ENCODE results near the gene ZNF865.

ZNF865 gene

DNA sequence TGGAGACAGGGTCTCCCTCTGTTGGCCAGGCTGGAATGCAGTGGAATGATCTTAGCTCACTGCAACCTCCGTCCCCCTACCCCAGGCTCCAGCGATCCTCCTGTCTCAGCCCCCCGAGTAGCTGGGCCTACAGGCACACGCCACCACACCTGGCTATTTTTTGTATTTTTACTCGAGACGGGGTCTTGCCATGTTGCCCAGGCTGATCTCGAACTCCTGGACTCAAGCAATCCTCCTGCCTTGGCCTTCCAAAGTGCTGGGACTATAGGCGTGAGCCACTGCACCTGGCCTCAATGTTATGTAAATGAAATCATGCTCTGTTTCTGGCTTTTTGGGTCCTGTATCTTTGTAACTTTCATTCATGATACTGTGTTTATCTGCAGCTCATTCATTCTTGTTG, 16.7 kb upstream of the ZNF865 start:
- no peak for DNase-seq

DNA sequence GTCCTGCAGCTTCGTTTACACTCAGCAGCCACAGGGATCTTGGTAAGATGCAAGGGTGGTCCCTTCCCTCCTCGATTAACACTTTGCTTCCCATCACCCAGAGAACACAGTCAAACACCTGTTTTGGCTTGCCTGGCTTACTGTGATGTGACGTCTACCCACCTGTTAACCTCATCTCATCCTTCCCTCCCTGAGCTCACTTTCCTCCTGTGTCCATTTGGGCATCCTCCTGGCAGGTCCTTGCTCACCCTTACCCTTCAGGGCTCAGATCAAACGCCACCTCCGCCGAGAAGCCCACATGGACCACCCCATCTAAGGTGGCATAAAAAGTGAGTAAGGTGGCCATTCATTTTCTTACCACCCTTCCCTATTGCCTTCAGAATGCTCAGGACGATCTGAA, 15.3 kb upstream of the ZNF865 start:
- DNase-seq, result no peak

DNA sequence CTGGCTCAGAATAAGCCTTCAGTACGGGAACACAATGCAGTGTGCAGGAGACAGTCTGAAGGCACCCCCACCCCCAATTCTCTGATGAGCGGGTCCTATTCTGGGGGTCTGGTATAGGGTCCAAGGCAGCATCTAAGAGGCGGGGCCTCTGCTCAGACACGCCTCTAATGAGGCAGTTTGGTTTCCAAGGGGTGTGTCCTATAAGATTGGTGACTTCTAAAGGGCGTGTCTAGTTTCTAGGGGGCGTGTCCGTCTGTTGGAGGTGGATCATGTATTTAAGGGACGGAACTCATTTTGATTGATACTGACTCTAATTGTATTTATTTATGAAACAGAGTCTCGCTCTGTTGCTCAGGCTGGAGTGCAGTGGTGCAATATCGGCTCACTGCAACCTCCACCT, 14.8 kb upstream of the ZNF865 start:
- DNase-seq, result no peak

DNA sequence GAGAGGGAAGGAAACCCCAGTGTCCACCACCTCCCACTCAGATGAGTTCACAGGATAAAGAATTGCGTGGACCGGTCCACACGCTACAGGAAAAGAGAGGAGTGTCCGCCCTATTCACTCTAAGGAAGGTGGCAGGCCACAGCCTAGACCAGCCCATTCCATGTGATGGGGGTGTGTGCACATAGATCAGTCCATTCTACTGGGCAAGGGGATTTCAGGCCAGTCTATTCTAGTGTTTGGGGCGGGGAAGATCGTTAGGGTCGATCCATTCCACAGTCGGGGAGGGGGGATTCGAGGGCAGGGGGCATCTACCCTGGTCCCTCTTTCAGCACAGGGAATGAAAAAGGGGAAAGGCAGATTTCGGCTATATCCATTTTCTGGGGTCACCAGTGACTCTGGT, 13.9 kb upstream of the ZNF865 start:
- DNase-seq, result no peak

DNA sequence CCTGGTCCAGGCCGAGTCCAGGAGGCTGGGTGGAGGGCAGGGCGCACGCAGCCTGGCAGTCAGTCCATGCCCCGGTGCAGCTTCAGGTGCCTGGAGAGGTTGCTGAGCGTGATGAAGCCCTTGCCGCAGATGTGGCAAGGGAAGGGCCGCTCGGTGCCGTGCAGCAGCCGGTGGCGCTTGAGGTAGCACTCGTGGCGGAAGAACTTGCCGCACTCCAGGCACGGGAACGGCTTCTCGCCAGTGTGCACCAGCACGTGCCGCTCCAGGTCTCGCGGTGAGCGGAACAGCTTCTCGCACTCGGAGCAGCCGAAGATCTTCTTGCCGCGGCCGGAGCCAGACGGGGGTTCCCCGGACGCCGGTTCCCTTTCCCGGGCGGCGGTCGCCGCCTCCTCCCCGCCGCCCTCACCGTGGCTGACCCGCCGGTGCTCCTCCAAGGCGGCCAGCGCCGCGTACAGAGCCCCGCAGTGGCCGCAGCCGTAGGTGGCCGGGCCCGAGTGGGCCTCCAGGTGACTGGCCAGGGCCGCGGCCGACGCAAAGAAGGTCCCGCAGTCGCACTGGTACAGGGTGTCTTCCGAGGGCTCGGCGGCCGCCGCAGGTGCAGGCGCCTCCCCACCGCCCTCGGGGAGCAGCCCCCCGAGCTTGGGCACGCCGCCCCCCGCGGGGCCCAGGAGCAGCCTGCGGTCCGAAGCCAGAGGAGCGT, 12.9 kb upstream of the ZNF865 start:
- DNase-seq, result no peak

DNA sequence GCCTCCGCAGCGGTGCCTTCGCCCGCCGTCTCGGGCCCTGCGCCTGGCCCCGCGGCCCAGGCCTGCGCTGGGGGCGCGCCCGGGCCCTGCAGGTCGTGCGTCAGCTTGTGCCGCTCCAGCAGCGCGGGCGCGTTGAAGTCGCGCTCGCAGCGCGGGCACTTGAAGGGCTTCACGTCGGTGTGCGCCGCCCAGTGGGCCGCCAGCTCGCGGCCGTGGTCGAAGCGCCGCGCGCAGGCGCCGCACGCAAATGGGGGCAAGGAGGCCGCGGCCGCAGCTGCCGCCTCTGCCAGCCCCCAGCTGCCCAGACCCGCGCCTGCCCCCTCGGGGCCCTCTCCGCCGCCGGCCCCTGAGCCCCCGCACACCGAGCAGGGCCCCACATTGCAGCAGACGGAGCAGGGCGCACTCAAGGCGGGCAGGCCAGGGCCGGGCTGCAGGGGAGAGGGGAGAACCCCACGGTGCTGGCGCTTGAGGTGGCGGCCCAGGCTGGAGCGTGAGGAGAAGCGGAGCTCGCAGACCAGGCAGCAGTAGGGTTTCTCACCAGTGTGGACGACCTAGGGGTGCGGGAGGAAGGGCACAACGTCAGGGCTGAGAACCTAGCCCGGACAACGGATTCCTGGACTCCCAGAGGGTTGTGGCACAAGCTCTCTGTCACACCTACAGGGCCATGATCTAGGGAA, 12.2 kb upstream of the ZNF865 start:
- no peak for DNase-seq

DNA sequence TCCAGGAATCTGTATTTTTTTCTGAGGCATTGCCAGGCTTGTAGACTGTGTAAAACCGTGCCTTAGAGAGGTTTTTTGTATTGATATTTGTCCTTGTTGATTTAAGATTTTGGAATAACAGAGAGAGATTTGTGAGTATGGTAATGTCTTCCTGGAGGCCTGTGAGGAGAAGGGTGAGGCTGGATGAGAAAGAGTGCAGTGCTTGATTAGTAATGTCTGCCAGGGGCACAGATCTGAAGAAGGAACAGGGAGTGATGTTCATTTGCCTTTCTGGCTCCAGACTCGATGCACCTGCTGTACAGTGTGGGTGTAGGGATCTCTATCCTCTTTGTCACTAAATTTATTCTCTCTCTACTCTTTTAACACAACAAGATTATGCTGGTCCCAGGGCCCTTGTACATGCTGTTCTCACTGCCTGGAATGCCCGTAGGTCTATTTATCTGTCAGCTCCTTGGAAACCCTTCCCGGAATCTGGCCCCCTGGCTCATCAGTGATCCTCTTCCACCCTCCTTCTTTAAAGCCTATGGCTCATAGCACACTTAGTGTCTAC, 10.4 kb upstream of the ZNF865 start:
- DNase-seq, result no peak

DNA sequence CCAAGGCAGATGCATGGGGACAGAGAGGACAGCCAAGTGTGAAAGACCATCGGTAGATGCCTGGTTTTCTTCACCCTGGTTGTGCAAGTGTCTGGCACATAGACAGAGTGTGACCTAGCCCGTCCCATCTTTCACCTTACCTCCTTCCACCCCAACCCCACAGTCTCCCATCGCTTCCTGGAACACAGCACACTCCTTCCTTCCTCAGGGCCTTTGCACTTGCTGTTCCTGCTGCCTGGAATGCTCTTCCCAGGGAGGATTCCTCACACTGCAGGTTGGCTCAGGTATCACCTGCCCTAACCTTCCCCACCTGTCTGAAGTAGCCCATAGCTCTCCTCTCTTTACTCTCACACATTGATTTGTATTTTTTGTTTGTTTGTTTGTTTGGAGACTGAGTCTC, 9.1 kb upstream of the ZNF865 start:
- no peak for DNase-seq

DNA sequence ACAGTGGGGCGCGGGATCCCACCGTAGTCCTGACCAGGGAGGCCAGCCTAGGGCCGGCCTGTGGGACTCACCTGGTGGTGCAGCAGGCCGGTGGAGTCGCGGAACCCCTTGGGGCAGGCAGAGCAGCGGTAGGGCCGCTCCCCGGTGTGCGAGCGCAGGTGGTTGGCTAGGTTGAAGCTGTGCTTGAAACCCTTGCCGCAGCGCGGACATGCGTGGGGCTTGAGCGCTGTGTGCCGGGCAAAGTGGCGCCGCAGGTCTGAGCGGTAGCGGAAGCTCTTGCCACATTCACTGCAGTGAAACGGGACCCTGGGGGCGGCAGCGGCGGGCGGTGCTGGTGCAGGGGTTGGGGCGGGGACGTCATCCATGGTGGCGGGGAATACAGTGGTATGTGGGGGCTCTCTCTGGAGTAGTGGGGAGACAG, 7.9 kb upstream of the ZNF865 start:
- DNase-seq, result no peak

DNA sequence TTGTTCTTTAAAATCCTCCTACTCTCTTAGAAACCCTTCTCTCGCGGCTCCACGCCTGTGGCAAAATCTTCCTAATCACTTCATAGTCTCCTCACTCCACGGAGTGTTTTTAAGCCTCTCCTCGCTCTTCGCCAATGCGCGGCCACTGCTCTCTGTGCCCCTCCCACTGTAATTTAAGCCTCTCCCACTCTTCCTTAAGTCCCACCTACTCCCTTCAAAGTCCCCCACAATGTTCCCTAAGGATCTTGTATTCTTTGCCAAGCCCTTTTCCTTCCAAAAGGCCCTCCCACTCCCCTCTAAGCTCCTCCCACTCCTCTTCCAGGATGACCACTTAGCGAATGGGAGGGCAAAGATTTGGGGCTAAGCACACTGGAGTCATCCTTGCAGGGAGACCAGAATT, 7.4 kb upstream of the ZNF865 start:
- DNase-seq, result no peak

DNA sequence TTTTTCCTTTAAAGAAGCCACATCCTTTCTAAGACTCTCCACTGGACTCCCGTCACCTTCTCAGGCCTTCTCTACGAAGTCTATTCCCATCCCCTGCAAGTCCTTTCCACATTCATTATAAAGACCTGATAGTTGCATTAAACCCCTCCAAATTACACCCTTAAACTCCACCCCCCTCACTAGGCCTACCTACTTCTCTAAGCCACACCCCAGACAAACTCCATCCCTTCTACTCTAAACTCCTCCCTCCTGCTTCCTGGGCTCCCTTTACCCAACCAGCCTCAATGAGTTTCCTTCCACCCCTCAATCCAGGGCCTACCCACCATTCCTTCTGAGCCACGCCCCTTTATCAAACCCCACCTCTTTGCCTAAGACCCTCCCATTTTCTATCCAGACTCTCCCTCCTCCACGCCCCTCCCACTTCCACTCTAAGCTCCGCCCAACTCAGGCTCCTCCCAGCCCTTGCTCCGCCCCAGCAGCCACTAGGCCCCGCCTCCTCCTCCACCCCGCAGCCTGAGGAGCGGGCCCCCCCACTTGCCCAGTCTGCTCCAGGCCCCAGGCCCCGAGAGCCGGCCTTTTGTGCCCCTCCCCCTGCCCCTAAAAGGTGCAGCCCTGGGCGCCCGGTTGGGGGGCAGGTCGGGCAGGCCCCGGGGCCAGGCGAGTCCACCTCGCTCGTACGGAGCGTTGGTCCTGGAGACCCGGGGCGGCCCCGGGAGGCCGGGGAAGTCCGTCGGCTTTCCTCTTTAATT, 6.6 kb upstream of the ZNF865 start:
- peak; percentile 98 for DNase-seq

DNA sequence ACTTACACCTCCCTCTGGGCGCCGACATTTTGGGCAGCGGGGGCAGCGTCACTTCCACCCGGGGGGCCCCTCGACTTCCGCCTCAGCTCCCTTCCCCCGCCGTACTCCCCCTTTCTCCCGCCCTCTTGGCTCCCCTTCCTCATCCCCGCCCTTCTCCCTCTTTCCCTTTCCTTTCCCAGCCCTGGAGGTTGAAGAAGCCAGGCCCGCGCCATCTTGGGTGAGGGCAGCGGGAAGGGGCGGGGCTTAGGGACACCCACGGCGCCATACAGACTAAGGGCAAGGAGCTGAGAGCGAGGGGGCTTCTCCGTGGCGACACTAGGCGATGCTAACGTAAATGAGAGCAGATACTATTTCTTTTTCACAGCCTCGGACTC, 6.0 kb upstream of the ZNF865 start, which contains the start of gene FIZ1:
Gene FIZ1, minus strand, starts transcription at position 50 of the 374 bp plus-strand sequence. CDS start 1,652 bp downstream, outside the sequence.
- peak; percentile 96 for DNase-seq

DNA sequence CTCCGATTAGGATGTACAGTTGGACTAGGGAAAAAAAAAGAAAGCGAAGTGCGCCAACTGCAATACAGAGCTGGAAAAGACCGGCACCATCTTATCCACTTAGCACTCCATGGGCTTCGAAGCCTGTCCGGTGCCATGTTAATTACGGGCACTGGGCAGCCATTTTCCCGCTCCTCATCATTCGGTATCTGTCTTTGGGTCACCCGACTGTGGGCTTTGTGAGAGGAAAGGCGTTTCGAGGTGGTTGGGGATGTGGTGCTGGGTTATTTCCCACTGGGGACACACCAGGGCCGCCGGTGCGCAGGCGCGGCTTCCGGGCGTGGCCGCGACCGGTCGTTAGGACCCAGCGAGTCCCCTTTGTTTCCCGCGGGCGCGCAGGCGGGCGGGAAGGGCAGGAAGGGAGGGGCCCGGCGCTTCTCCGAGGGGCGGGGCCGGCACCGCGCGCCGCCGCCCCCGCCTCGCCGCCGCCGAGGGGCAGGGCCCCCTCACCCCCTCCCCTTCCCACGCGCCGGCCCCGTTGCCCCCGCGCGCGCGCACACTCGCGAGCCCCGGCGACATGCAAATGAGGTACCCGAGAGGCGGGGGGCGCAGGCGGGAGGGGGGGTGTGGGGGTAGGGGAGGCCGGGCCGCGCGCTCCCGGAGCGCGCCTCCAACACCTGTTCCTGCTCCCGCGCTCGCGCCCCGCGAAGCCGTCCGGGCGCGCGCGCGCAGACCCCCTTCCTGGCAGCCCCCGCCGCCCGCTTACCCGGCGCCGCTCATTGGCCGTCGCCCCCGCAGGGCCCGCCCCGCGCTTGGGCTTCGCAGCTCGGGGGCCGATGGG, 5.4 kb upstream of the ZNF865 start, which contains the start of gene ZNF524:
Gene ZNF524, plus strand, starts transcription at position 447 of the 820 bp plus-strand sequence. CDS start 1,825 bp downstream, outside the sequence.
- DNase-seq, result peak; percentile 90

DNA sequence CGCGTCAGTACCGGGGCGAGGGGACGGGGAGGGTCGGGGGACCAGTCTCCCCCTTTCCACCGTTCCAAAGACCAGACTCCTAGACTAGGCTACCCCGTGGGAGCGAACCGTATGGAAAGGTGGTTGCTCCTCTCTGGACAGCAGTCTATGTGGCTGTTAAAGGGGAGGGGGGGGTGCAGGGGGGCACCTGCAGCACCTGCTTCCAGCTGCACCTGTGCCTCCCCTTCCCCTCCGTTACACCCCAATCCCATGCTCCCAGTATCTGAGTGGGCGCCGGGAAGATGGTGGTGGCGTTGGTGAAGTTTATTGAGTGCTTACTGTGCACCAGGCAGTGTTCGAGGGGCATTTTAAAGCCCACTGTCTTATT, 4.8 kb upstream of the ZNF865 start:
- DNase-seq, result no peak

DNA sequence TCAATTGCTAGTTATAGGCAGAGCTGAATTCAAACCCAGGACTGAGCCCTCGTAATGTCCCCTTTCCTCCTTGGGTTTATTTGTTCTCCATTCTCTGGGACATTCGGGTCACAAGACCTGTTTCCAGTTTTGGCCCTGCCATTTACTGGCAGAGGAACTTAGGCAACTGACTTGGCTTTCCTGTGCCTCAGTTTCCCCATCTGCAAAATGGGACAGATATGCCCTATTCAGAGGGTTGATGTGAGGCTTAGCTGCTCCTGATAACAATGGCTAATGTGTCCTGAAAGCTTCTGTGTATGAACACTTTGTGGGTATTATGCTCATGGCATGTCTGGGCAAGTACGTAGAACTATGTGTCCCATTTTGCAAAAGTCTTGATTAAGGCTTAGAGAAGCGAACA, 4.4 kb upstream of the ZNF865 start:
- no peak for DNase-seq

DNA sequence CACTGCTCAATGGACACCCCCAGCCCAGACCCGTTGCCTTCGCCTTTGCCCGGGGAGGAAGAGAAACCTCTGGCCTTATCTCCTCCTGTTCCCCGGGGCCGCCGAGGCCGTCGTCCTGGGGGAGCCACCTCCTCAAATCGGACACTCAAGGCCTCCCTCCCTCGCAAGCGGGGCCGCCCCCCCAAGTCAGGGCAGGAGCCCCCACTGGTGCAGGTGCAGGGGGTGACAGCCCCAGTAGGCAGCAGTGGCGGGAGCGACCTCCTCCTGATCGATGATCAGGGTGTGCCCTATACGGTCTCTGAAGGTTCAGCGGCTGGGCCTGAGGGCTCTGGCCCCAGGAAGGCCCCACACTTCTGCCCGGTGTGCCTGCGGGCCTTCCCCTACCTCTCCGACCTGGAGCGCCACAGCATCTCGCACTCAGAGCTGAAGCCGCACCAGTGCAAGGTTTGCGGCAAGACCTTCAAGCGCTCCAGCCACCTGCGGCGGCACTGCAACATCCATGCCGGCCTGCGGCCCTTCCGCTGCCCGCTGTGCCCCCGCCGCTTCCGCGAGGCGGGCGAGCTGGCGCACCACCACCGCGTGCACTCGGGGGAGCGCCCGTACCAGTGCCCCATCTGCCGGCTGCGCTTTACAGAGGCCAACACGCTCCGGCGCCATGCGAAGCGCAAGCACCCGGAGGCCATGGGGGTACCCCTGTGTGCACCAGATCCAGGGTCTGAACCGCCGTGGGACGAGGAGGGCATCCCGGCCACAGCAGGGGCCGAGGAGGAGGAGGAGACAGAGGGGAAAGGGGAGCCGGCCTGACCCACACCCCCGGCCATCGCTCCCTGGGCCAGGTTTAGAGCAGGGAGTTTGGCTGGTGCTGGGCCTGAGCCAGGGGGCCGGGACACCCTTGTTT, 3.1 kb upstream of the ZNF865 start:
- DNase-seq, result no peak

DNA sequence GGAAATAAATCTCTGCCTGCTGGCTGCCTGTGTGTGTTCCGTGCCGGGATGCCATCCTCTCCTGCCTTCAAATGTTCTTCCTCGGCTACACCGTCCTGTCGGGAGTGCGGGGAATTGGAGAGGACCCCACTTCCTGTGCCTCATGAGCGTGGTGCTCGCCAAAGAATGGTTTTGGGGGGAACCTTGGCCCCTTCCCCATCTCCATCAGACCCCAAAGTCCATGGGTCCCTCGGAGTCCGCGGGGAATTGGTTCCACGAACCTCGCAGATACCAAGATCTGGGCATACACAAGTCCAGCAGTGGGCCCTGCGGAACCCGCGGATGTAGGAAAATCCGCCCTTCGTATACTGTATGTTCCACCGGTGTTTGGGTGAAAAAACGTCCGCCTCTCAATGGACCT, 2.3 kb upstream of the ZNF865 start:
- DNase-seq, result no peak

DNA sequence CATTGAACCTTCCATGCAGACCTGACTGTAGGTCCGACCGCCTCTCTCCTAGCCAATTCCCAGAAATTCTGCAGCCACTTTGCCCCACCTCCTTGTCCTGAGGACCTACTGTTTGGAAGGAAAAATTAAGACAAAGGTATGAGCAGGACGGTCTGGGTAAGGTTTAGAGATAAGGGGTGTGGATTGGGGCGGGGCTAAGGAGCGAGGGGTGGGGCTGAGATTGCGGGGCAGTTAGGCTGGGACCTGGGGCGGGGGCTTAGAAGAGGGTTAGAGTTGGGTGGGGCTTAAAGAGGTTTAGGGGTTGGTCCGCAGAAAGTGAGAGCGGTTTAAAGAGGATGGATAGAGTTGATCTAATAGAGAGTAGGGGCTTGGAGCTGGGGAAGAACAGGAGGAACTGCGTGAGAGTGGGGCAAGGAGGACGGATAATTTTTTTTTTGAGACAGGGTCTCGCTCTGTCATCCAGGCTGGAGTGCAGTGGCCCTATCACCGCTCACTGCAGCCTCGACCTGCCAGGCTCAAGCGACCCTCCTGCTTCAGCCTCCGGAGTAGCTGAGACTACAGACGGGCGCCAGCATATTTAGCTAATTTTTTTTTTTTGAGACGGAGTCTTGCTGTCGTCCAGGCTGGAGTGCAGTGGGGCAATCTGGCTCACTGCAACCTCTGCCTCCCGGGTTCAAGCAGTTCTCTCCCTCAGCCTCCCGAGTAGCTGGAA, 1.7 kb upstream of the ZNF865 start:
- no peak for DNase-seq

DNA sequence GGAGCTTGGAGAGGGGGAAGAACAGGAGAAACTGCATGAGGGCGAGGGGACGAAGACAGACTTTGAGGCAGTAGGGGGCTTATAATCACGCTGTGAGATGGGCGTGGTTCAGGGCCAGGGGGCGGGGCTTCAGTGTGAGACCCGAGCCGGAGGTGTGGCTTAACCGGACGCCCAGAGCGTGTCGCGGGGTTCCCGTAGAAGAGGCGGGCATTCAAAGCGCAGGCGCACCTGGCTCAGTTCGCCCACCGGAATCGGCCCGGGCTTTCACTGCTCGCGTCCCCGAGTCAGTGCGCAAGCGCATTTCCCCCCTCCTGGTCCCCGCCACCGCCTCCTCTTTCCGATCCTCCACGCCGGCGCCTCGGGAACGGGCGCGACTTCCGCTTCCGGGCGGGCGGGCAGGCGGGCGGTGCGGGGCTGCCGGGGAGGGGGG, 225 bp upstream of the ZNF865 start:
- peak; percentile 99 for DNase-seq

DNA sequence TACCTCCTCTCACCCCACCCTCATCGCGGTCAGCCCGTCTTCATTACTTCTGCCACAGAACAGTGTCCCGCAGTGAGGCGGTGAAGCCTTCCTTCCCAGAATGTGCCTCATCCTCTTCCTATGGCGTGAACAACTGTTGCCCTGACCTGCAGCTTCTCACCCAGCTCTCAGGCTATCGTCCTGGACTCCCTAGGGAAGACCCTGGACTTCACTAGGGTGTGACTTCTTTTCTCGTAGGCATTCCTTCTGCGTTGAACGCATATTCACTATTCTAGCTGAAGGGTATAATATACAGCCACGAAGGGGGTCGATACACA, 982 bp downstream of the ZNF865 start:
- DNase-seq, result no peak

DNA sequence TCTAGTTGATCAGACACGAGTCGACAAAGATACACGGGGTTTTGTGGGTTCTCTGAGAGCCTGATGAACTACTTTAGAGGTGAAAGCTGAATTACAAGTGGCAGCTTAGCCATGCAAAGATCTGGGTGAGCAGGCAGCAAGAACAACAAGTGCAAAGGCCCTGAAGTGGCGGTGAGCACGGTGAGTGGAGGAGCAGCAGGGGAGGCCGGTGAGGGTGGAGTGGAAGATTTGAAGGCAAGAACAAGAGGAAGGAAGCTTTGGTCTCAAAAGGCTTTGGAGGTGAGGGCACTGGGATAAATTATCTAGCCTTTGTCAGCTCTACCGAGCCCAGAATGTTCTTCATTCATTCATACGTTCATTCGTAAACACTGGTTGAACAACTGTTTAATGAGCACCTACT, 1.4 kb downstream of the ZNF865 start:
- DNase-seq, result no peak

Measured in activated CD8-positive, alpha-beta memory T cell treated with anti-CD3 and anti-CD28 coated beads, Interleukin-2, amount 50 U/mL, for 48 hours (primary cell).